Neural crest cell (in vitro differentiated cells): ENCODE measurements around the gene SHISA9. TPM values are rescaled to one million over a fixed set of nuclear protein-coding genes. Genes with fewer than 3 reads are reported as not detected.

Source experiments
- DNase-seq: peaks from one replicate; pipeline ENCODE4 v3.0.0; 2021; ENCODE audit warnings: low read depth, mixed read lengths, low spot score
- H3K27ac Mint-ChIP-seq: one replicate; pipeline ENCODE4 v1.8.0; 2021; ENCODE audit warnings: mild to moderate bottlenecking, mixed read lengths; ENCODE audit not compliant: unreplicated experiment
- H3K27me3 Mint-ChIP-seq: 2 replicates; pipeline ENCODE4 v1.8.0; 2021; ENCODE audit warnings: low read depth, mild to moderate bottlenecking, mixed read lengths
- H3K36me3 Mint-ChIP-seq: 2 replicates; pipeline ENCODE4 v1.8.0; 2021; ENCODE audit warnings: low read depth, mild to moderate bottlenecking, mixed read lengths
- H3K4me1 Mint-ChIP-seq: 2 replicates; pipeline ENCODE4 v1.8.0; 2021; ENCODE audit warnings: mixed read lengths
- H3K4me3 Mint-ChIP-seq: one replicate; pipeline ENCODE4 v1.8.0; 2021; ENCODE audit warnings: mild to moderate bottlenecking, mixed read lengths
- H3K9me3 Mint-ChIP-seq: 2 replicates; pipeline ENCODE4 v1.8.0; 2021; ENCODE audit warnings: mixed read lengths
- total RNA-seq: library from RNA; stranded (reverse); gene quantifications from 2 replicates; pipeline ENCODE4 v1.2.1, GENCODE V29; 2021
- TF ChIP-seq, protein P1 (sequence below): fragments of 200-600 bp; sonication (generic); conservative IDR thresholded peaks from 2 replicates; pipeline ENCODE4 v1.5.0; 2021; ENCODE audit warnings: antibody characterized with exemption, mild to moderate bottlenecking

The SHISA9 gene
- total RNA-seq, 1 donor from 2014 or later: 1.3 TPM

DNA sequence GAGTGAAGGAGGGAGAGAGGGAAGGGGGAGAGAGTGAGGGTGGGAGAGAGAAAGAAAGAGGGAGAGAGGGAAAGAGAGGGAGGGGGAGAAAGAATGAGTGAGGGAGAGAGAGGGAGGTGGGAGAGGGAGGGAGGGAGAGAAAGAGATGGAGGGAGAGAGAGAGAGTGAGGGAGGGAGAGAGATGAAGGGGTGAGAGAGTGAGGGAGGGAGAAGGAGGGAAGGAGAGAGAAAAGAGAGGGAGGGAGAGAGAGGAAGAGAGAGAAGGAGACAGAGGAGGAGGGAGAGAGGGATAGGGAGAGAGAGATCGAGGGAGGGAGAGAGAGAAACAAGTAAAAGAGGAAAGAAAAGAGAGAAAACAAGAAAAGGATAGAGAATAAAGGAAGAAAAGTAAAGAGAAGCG is 225.7 kb downstream of the SHISA9 start:
- TF ChIP-seq, protein P1, sequence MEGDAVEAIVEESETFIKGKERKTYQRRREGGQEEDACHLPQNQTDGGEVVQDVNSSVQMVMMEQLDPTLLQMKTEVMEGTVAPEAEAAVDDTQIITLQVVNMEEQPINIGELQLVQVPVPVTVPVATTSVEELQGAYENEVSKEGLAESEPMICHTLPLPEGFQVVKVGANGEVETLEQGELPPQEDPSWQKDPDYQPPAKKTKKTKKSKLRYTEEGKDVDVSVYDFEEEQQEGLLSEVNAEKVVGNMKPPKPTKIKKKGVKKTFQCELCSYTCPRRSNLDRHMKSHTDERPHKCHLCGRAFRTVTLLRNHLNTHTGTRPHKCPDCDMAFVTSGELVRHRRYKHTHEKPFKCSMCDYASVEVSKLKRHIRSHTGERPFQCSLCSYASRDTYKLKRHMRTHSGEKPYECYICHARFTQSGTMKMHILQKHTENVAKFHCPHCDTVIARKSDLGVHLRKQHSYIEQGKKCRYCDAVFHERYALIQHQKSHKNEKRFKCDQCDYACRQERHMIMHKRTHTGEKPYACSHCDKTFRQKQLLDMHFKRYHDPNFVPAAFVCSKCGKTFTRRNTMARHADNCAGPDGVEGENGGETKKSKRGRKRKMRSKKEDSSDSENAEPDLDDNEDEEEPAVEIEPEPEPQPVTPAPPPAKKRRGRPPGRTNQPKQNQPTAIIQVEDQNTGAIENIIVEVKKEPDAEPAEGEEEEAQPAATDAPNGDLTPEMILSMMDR: no peak
- no peak for DNase-seq
- H3K36me3 Mint-ChIP-seq: no peaks in the 10 kb centered on the region
- H3K27me3 Mint-ChIP-seq: peaks cover 29% of the 10 kb centered on the region
- no peak overlapping the region for H3K4me3 Mint-ChIP-seq
- H3K4me1 Mint-ChIP-seq: no peaks in the 10 kb centered on the region
- peaks cover 12% of the 10 kb centered on the region for H3K9me3 Mint-ChIP-seq
- H3K27ac Mint-ChIP-seq: no peak overlapping the region

DNA sequence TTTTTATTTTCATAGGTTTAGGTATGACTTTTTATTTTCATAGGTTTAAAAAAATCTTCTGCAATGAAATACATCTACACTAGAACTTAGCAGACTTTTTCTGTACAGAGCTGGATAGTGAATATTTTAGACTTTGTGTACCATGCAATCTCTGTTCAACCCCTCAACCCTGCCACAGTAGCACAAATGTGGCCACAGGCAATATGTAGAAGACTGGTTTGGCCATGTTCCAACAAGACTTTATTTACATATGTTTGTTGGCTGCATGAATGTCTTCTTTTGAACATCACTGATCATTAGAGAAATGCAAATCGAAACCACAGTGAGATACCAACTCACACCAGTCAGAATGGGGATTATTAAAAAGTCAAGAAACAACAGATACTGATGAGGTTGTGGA is 229.2 kb downstream of the SHISA9 start:
- Mint-ChIP-seq H3K27me3 (peaks cover 19% of the 10 kb centered on the region), H3K36me3 (no peaks in the 10 kb centered on the region), H3K4me1 (no peaks in the 10 kb centered on the region), H3K4me3 (no peak overlapping the region), H3K27ac (no peak overlapping the region), H3K9me3 (peaks cover 5% of the 10 kb centered on the region)
- TF ChIP-seq, protein P1: no peak
- DNase-seq: no peak

DNA sequence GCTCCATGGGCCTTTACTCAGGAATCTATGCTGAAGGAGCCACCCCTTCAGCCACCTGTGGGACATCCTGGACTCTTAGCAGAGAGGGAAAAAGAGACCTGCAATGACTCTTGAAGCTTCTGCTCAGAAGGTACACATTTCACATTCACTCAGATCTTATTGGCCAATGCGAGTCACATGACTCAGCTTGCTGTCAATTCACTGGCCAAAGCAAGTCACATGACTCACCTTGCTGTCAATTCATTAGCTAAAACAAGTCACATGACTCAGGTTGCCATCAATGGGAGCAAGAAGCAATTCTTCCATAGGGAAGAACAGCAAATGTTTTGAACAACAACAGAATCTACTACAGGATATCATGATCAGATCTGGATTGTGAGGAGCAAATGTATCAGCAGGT is 233.4 kb downstream of the SHISA9 start:
- no peaks in the 10 kb centered on the region for H3K36me3 Mint-ChIP-seq
- no peak for DNase-seq
- H3K27ac Mint-ChIP-seq: no peak overlapping the region
- H3K4me3 Mint-ChIP-seq: no peak overlapping the region
- peaks cover 3% of the 10 kb centered on the region for H3K9me3 Mint-ChIP-seq
- no peaks in the 10 kb centered on the region for H3K4me1 Mint-ChIP-seq
- TF ChIP-seq, protein P1: no peak
- peaks cover 2% of the 10 kb centered on the region for H3K27me3 Mint-ChIP-seq

DNA sequence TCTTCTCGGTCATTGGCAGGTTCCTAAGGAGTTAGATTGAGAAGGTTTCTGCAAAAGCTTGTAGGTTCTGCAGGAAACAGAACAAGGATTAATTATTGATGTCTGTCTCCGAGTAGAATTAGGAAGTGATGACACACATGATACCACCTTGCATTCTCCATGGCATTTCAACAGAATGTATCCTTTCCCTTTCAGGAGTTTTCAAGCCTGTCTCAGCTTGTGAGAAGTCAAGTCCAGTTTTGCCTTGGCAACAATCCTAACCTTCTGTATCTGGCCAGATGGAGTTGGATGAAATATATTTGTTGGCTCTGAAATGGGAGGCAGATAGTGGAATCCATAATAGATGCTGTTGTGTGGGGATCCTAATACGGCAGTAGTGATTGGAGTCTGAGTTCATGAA is 235.5 kb downstream of the SHISA9 start:
- Mint-ChIP-seq H3K36me3 (no peaks in the 10 kb centered on the region), H3K27ac (no peak overlapping the region), H3K9me3 (no peaks in the 10 kb centered on the region), H3K4me1 (no peaks in the 10 kb centered on the region), H3K4me3 (no peak overlapping the region), H3K27me3 (no peaks in the 10 kb centered on the region)
- TF ChIP-seq, protein P1: no peak
- DNase-seq: no peak

DNA sequence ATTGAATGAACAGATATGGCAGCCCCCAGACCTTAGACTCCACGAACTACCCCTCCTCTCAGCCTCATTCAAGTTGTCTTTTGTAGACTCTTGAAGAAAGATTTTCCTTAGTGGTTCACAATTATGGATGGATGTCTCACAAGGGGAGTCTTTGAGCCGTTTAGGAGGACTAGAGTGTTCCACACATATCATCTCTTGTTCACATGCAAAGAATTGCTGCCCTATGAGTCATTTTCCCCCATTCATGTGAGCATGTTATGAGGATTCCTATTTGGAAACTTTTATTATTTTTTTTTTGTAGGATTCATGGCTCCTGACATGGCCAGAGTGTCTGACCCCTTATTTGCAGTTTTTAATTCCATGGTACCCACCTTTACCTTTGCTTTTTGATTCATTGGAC is 237.1 kb downstream of the SHISA9 start:
- H3K27ac Mint-ChIP-seq: no peak overlapping the region
- DNase-seq: no peak
- H3K9me3 Mint-ChIP-seq: peaks cover 5% of the 10 kb centered on the region
- no peaks in the 10 kb centered on the region for H3K4me1 Mint-ChIP-seq
- H3K4me3 Mint-ChIP-seq: no peak overlapping the region
- H3K27me3 Mint-ChIP-seq: no peaks in the 10 kb centered on the region
- TF ChIP-seq, protein P1: no peak
- no peaks in the 10 kb centered on the region for H3K36me3 Mint-ChIP-seq

DNA sequence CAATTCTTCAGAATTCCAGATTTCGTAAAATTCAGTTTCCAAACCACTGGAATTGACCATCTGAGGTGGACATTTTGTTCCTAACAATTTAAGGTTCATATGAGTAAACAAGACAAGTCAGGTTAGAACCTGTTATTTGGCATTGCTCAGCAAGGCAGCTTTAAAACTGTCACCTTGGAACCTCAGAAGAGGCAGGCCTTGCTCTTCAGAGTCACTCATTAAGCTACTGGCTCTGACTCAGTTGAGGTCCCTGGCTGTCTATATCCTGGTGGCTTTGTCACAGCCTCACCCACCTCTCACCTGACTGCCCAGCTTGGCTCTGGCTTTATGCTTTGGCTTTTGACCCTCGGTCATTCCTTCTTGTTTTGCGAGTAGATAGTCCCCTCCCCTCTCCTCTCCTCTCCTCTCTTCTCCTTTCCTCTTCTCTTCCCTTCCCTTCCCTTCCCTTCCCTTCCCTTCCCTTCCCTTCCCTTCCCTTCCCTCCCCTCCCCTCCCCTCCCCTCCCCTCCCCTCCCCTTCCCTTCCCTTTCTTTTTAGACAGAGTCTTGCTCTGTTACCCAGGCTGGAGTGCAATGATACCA is 238.4 kb downstream of the SHISA9 start:
- TF ChIP-seq, protein P1: no peak
- Mint-ChIP-seq H3K36me3 (no peaks in the 10 kb centered on the region), H3K9me3 (peaks cover 9% of the 10 kb centered on the region), H3K27me3 (no peaks in the 10 kb centered on the region), H3K4me1 (no peaks in the 10 kb centered on the region), H3K27ac (no peak overlapping the region), H3K4me3 (no peak overlapping the region)
- DNase-seq: no peak
